ENCODE results near the gene MACROH2A2.
"Not testable (repeated sequence)": the region's sequence is repeated elsewhere in the genome, so short reads cannot be mapped to it uniquely, and the experiment has no call there.

MACROH2A2 gene

GRCh38 chr10:70158113-70158512 is 105.5 kb downstream of the MACROH2A2 start:
- no peak for DNase-seq (ENCODE audit: low spot score)

- DNase-seq (ENCODE audit: low spot score), result not testable (repeated sequence)
Measured at GRCh38 chr10:70159366-70159765, 106.7 kb downstream of the MACROH2A2 start.

- DNase-seq (ENCODE audit: low spot score), result no peak
Measured at GRCh38 chr10:70160798-70161197, 108.2 kb downstream of the MACROH2A2 start.
